MM.1S (cell line): ENCODE data around the gene FOXA2.

Source experiments
- DNase-seq: peaks from one replicate; pipeline ENCODE4 v3.0.0-alpha.2; 2015
- H2AFZ ChIP-seq: fragments of 300-600 bp; sonication (generic); 2 replicates; pipeline ENCODE4 v1.6.0; 2016; ENCODE audit warnings: antibody characterized with exemption, low read length
- H3F3A ChIP-seq: fragments of 300-600 bp; sonication (generic); 2 replicates; pipeline ENCODE4 v1.6.1; 2016; ENCODE audit warnings: mild to moderate bottlenecking, antibody characterized with exemption, low read length, moderate library complexity, mixed read lengths; ENCODE audit not compliant: insufficient read depth
- H3K27ac ChIP-seq: fragments of 300-600 bp; sonication (generic); 2 replicates; pipeline ENCODE4 v1.5.1; 2016; ENCODE audit warnings: mild to moderate bottlenecking, low read length
- H3K27me3 ChIP-seq: fragments of 300-600 bp; sonication (generic); replicated peaks from 2 replicates; pipeline ENCODE4 v1.6.0; 2016; ENCODE audit warnings: low read length; ENCODE audit not compliant: insufficient read depth
- H3K36me3 ChIP-seq: fragments of 300-600 bp; sonication (generic); replicated peaks from 2 replicates; pipeline ENCODE4 v1.6.1; 2016; ENCODE audit warnings: mild to moderate bottlenecking, low read length, mixed read lengths; ENCODE audit not compliant: insufficient read depth
- H3K4me1 ChIP-seq: fragments of 300-600 bp; sonication (generic); 2 replicates; pipeline ENCODE4 v1.6.1; 2016; ENCODE audit warnings: low read length, mixed read lengths
- H3K4me2 ChIP-seq: fragments of 300-600 bp; sonication (generic); 2 replicates; pipeline ENCODE4 v1.6.0; 2016; ENCODE audit warnings: low read depth, low read length
- H3K4me3 ChIP-seq: fragments of 300-600 bp; sonication (generic); 2 replicates; pipeline ENCODE4 v1.5.1; 2016; ENCODE audit warnings: low read length, mixed read lengths
- H3K79me2 ChIP-seq: fragments of 300-600 bp; sonication (generic); 2 replicates; pipeline ENCODE4 v1.6.1; 2016; ENCODE audit warnings: mixed run types, low read length, mixed read lengths
- H3K9ac ChIP-seq: fragments of 300-600 bp; sonication (generic); 2 replicates; pipeline ENCODE4 v1.6.1; 2016; ENCODE audit warnings: low read length, mixed read lengths
- H3K9me2 ChIP-seq: fragments of 300-600 bp; sonication (generic); replicated peaks from 2 replicates; pipeline ENCODE4 v1.6.1; 2016; ENCODE audit warnings: mild to moderate bottlenecking, low read length, mixed read lengths; ENCODE audit not compliant: insufficient read depth
- H3K9me3 ChIP-seq: fragments of 300-600 bp; sonication (generic); replicated peaks from 2 replicates; pipeline ENCODE4 v1.6.1; 2016; ENCODE audit warnings: mild to moderate bottlenecking, low read length, mixed read lengths; ENCODE audit not compliant: insufficient read depth
- H4K20me1 ChIP-seq: fragments of 300-600 bp; sonication (generic); 2 replicates; pipeline ENCODE4 v1.6.1; 2016; ENCODE audit warnings: mild to moderate bottlenecking, low read length, moderate library complexity, mixed read lengths; ENCODE audit not compliant: insufficient read depth
- EZH2 ChIP-seq: fragments of 300-600 bp; sonication (generic); optimal IDR thresholded peaks from 2 replicates; pipeline ENCODE3; 2017; ENCODE audit warnings: low read depth, mild to moderate bottlenecking, antibody characterized with exemption, low read length, mixed read lengths
- EZH2phosphoT487 ChIP-seq: fragments of 300-600 bp; sonication (generic); IDR thresholded peaks from 2 replicates; pipeline ENCODE4 v1.6.1; 2018; ENCODE audit warnings: antibody characterized with exemption, low read length
- TF ChIP-seq, protein P1 (sequence below): fragments of 300-600 bp; sonication (generic); IDR thresholded peaks from 2 replicates; pipeline ENCODE4 v1.5.1; 2016; ENCODE audit warnings: antibody characterized with exemption, low read length, mixed read lengths

FOXA2 gene

DNA sequence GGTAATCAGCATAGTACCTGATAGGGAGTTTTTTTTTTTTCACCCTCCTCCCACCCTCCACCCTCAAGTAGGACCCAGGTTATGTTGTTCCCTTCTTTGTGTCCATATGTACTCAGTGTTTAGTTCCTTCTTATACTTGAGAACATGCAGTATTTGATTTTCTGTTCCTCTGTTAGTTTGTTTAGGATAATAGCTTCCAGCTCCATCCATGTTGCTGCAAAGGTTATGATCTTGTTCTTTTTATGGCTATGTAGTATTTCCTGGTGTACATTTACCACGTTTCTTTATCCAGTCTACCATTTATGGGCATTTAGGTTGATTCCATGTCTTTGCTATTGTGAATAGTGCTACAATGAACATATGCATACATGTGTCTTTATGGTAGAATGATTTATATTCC lies 41.9 kb downstream of the FOXA2 start:
- Histone ChIP-seq H4K20me1 (no peaks in the 10 kb centered on the region), H3K9ac (no peak overlapping the region), H3K4me2 (no peak overlapping the region), H3K9me2 (no peaks in the 10 kb centered on the region), H2AFZ (no peak overlapping the region), H3K27ac (no peak overlapping the region), H3K4me3 (no peak overlapping the region), H3K36me3 (no peaks in the 10 kb centered on the region), H3K9me3 (no peaks in the 10 kb centered on the region), H3K4me1 (no peaks in the 10 kb centered on the region), H3K27me3 (no peaks in the 10 kb centered on the region), H3F3A (no peaks in the 10 kb centered on the region), H3K79me2 (no peaks in the 10 kb centered on the region)
- TF ChIP-seq EZH2phosphoT487 (no peak), EZH2 (no peak)
- TF ChIP-seq, protein P1, sequence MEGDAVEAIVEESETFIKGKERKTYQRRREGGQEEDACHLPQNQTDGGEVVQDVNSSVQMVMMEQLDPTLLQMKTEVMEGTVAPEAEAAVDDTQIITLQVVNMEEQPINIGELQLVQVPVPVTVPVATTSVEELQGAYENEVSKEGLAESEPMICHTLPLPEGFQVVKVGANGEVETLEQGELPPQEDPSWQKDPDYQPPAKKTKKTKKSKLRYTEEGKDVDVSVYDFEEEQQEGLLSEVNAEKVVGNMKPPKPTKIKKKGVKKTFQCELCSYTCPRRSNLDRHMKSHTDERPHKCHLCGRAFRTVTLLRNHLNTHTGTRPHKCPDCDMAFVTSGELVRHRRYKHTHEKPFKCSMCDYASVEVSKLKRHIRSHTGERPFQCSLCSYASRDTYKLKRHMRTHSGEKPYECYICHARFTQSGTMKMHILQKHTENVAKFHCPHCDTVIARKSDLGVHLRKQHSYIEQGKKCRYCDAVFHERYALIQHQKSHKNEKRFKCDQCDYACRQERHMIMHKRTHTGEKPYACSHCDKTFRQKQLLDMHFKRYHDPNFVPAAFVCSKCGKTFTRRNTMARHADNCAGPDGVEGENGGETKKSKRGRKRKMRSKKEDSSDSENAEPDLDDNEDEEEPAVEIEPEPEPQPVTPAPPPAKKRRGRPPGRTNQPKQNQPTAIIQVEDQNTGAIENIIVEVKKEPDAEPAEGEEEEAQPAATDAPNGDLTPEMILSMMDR, result no peak
- no peak for DNase-seq

DNA sequence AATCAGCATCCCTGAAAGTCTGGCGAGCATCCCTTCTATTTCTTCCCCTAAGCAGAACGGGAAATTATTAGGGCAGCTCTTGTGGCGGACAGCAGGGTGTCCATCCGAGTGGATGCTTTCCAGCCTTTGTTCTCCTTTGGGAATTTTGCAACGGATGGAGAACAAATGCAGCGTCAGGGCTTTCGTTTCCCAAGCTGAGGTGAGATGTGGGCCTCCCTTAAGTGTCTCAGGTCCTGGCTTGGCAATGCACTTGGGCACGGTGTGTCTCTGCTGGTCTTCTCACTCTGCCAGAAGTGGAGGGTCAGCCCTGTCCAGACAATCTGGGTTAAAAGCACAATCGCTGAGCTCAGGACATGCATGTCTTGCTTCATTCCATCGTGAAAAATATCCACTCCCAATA lies 43.5 kb downstream of the FOXA2 start:
- Histone ChIP-seq H2AFZ (no peak overlapping the region), H3K9me3 (no peaks in the 10 kb centered on the region), H4K20me1 (no peaks in the 10 kb centered on the region), H3F3A (no peaks in the 10 kb centered on the region), H3K9me2 (no peaks in the 10 kb centered on the region), H3K9ac (no peak overlapping the region), H3K79me2 (no peaks in the 10 kb centered on the region), H3K36me3 (no peaks in the 10 kb centered on the region), H3K4me3 (no peak overlapping the region), H3K27me3 (no peaks in the 10 kb centered on the region), H3K4me2 (no peak overlapping the region), H3K27ac (no peak overlapping the region), H3K4me1 (no peaks in the 10 kb centered on the region)
- DNase-seq, result no peak
- TF ChIP-seq EZH2phosphoT487, result no peak
- TF ChIP-seq, protein P1, result no peak
- no peak for TF ChIP-seq EZH2

DNA sequence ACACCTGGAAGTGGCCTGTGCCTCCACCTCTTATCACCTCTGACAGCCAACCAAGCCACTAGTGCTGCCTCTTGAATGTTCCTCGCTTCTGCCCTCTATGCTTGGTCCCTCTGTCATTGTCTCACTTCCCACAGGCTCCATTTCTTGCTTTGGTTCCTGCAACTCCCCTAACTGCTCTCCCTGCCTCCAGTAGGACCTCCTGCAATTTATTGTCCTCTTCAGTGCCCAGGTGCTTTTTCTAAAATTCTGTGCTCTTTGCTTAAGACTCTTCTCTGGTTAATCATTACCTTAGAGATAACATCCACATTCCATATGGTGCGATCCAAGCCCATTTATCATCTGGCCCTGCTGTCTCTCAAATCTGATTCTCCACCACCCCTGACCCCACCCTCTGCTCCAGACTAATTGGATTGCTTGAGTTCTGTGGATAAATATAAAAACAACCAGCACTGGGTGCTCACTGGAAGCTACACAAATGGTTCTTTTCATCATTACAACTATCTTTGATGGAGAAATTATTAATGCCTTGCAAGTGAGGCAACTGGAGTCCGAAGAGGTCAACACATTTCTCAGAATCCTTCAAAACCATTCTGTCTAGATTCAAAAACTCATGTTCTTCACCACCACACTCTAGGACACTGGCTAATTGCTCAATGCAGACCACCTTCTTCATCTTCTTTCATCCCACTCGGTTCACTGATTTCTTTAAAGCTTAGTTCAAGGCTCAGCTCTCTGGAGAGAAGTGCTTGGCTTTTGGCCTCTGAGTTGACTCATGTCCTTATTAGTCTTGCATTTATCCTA lies 47.2 kb downstream of the FOXA2 start:
- no peaks in the 10 kb centered on the region for H3K36me3 ChIP-seq
- H2AFZ ChIP-seq, result no peak overlapping the region
- no peaks in the 10 kb centered on the region for H3K27me3 ChIP-seq
- no peaks in the 10 kb centered on the region for H3K9me2 ChIP-seq
- H4K20me1 ChIP-seq, result no peaks in the 10 kb centered on the region
- TF ChIP-seq, protein P1, result no peak
- TF ChIP-seq EZH2phosphoT487 (no peak), EZH2 (no peak)
- H3K9ac ChIP-seq, result no peak overlapping the region
- H3K79me2 ChIP-seq, result no peaks in the 10 kb centered on the region
- no peak overlapping the region for H3K4me2 ChIP-seq
- no peak overlapping the region for H3K27ac ChIP-seq
- H3K9me3 ChIP-seq, result no peaks in the 10 kb centered on the region
- no peak for DNase-seq
- no peak overlapping the region for H3K4me3 ChIP-seq
- H3K4me1 ChIP-seq, result no peaks in the 10 kb centered on the region
- H3F3A ChIP-seq, result no peaks in the 10 kb centered on the region
